Activated T-helper 17 cell treated with anti-CD3 and anti-CD28 coated beads, Interleukin-2, amount 50 U/mL, for 72 hours (primary cell): ENCODE data around the gene ATG5. TPM values are rescaled to one million over a fixed set of nuclear protein-coding genes. Genes with fewer than 3 reads are reported as not detected.
"Not testable (repeated sequence)": the region's sequence is repeated elsewhere in the genome, so short reads cannot be mapped to it uniquely, and the experiment has no call there.

ENCODE experiments used
- ATAC-seq: fragments of 150-1000 bp; cut with Tn5 transposase; replicated peaks from 2 replicates; pipeline ENCODE4 v1.10.0; 2021; ENCODE audit warnings: mild to moderate bottlenecking, moderate library complexity
- H3K27ac Mint-ChIP-seq: one replicate; pipeline ENCODE4 v1.8.0; 2022; ENCODE audit warnings: mixed read lengths
- H3K27me3 Mint-ChIP-seq: one replicate; pipeline ENCODE4 v1.8.0; 2022; ENCODE audit warnings: mixed read lengths
- H3K36me3 Mint-ChIP-seq: one replicate; pipeline ENCODE4 v1.8.0; 2022; ENCODE audit warnings: low read depth, mild to moderate bottlenecking, mixed read lengths
- H3K4me1 Mint-ChIP-seq: one replicate; pipeline ENCODE4 v1.8.0; 2022; ENCODE audit warnings: mixed read lengths
- H3K4me3 Mint-ChIP-seq: one replicate; pipeline ENCODE4 v1.8.0; 2022; ENCODE audit warnings: mild to moderate bottlenecking, mixed read lengths
- H3K9me3 Mint-ChIP-seq: one replicate; pipeline ENCODE4 v1.8.0; 2022; ENCODE audit warnings: mixed read lengths
- total RNA-seq, 2 donors: library from RNA; stranded (reverse); gene quantifications; one replicate each; pipeline ENCODE4 v1.2.3, GENCODE V29; 2022

ATG5 gene
- total RNA-seq, 2 donors from 2014 or later = 24.3 to 47.4 TPM

GRCh38 chr6:106162921-106163320 lies 162.6 kb downstream of the ATG5 start:
- Mint-ChIP-seq H3K27ac (peak overlapping the region; percentile 91), H3K27me3 (no peaks in the 10 kb centered on the region), H3K36me3 (peaks cover 5% of the 10 kb centered on the region), H3K9me3 (no peaks in the 10 kb centered on the region), H3K4me1 (peaks cover 39% of the 10 kb centered on the region), H3K4me3 (peak overlapping the region; percentile 78)
- no peak for ATAC-seq

DNA sequence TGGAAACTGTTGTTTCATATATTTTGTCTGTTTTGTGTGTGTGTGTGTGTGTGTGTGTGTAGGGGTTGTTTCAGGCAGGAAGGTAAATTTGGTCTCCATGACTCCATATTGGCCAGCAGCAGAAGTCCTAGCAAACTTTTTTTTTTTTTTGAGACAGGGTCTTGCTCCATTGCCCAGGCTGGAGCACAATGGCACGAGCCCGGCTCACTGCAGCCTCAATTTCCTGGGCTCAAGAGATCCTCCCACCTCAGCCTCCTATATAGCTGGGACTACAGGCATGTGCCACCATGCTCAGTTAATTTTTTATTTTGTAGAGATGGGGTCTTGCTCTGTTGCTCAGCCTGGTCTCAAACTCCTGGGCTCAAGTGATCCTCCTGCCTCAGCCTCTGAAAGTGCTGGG lies 163.7 kb downstream of the ATG5 start:
- Mint-ChIP-seq H3K36me3 (peaks cover 2% of the 10 kb centered on the region), H3K4me1 (peaks cover 32% of the 10 kb centered on the region), H3K27me3 (no peaks in the 10 kb centered on the region), H3K27ac (no peak overlapping the region), H3K9me3 (no peaks in the 10 kb centered on the region), H3K4me3 (no peak overlapping the region)
- ATAC-seq = no peak

DNA sequence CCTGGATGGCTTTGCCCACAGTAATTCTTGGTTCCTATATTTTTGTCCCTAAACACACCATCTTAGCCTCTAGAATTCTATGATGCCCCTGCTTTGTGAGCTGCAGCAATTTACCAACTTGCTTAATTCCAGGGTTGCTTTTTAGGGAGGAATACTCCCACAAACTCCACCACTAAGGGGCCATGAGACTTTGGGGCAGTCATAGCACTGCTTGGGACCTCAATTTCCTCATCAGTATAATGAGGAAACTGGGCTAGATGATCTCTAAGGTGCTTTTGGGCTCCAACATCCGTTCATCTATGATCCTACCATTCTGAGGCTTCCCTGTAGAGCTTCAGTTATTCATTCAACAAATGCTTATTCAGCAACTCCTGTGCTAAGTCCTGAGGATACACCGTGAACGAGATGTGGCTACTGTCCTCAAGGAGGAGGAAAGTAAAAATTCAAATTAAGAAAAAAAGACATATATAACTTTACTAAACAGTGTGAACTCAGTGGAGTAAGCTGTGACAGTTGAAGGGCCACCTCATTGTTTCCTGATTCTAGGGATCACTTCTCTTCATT lies 164.2 kb downstream of the ATG5 start:
- ATAC-seq = no peak
- Mint-ChIP-seq H3K27me3 (no peaks in the 10 kb centered on the region), H3K36me3 (no peaks in the 10 kb centered on the region), H3K4me1 (peaks cover 29% of the 10 kb centered on the region), H3K9me3 (no peaks in the 10 kb centered on the region), H3K4me3 (no peak overlapping the region), H3K27ac (no peak overlapping the region)

DNA sequence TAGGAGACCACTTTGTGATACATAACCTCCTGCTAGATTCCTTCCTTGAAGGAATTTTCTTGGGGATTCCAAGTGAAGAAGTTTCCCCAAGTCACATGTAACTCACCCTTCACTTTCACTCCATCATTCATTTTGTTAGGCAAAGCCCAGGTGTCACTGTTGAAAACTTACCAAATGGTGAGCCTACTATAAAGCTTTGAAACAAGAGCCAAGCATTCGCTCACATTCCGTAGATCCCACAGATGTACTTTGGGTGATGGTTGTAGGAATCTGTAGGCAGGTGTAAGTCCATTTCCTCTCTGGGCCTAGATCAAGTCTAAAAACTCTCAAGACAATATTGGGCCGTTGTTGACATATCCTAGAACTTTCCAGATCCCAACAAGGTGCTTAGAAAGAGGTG lies 165.4 kb downstream of the ATG5 start:
- Mint-ChIP-seq H3K27ac (no peak overlapping the region), H3K9me3 (no peaks in the 10 kb centered on the region), H3K27me3 (no peaks in the 10 kb centered on the region), H3K36me3 (no peaks in the 10 kb centered on the region), H3K4me1 (peaks cover 23% of the 10 kb centered on the region), H3K4me3 (no peak overlapping the region)
- ATAC-seq = no peak

GRCh38 chr6:106159531-106159940 lies 166.0 kb downstream of the ATG5 start:
- Mint-ChIP-seq H3K9me3 (no peaks in the 10 kb centered on the region), H3K4me1 (peaks cover 20% of the 10 kb centered on the region), H3K36me3 (no peaks in the 10 kb centered on the region), H3K4me3 (no peak overlapping the region), H3K27me3 (no peaks in the 10 kb centered on the region), H3K27ac (no peak overlapping the region)
- ATAC-seq = no peak

- ATAC-seq = no peak
- H3K4me1 Mint-ChIP-seq = peaks cover 14% of the 10 kb centered on the region
- H3K27me3 Mint-ChIP-seq = no peaks in the 10 kb centered on the region
- no peak overlapping the region for H3K4me3 Mint-ChIP-seq
- no peaks in the 10 kb centered on the region for H3K36me3 Mint-ChIP-seq
- H3K27ac Mint-ChIP-seq = no peak overlapping the region
- no peaks in the 10 kb centered on the region for H3K9me3 Mint-ChIP-seq
Observed at GRCh38 chr6:106158816-106159215, 166.7 kb downstream of the ATG5 start.

- ATAC-seq = no peak
- Mint-ChIP-seq H3K36me3 (no peaks in the 10 kb centered on the region), H3K27me3 (no peaks in the 10 kb centered on the region), H3K4me3 (no peak overlapping the region), H3K4me1 (peaks cover 10% of the 10 kb centered on the region), H3K9me3 (peaks cover 8% of the 10 kb centered on the region), H3K27ac (no peak overlapping the region)
Observed at GRCh38 chr6:106156863-106157262, 168.7 kb downstream of the ATG5 start.

- ATAC-seq = no peak
- peaks cover 10% of the 10 kb centered on the region for H3K4me1 Mint-ChIP-seq
- H3K9me3 Mint-ChIP-seq = peaks cover 8% of the 10 kb centered on the region
- no peaks in the 10 kb centered on the region for H3K27me3 Mint-ChIP-seq
- no peaks in the 10 kb centered on the region for H3K36me3 Mint-ChIP-seq
- H3K4me3 Mint-ChIP-seq = no peak overlapping the region
- H3K27ac Mint-ChIP-seq = no peak overlapping the region
Observed at GRCh38 chr6:106156413-106156812, 169.1 kb downstream of the ATG5 start.

DNA sequence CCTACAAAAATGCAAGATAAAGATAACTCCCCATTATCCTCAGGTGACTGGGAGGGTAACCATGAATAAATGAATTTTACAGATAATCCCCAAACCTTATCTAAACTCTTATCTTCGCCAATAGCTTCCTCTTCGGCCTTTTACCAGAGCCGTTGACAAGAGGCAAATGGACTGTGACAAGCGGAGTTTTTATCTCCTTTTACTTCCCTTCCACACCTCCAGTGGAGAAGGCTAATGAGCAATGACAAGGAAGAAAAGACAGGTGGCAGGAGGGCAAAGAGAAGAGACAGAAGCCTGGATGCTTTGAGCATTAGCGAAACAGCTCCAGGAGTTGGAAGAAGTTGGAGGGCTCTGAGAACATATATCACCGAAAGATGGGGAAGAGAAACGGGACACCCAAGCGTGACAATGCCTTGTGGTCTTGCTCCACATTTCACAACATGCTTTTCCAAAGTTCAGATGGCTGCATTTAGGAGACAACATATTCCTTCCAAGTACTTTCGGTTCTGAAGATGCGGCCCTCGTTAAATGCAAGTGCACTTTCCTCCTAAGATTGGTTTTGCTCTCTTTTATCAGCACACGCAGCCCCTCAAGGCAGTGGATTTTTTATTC lies 170.2 kb downstream of the ATG5 start:
- H3K27me3 Mint-ChIP-seq = no peaks in the 10 kb centered on the region
- no peak overlapping the region for H3K4me3 Mint-ChIP-seq
- peak overlapping the region; percentile 39 for H3K27ac Mint-ChIP-seq
- peaks cover 10% of the 10 kb centered on the region for H3K4me1 Mint-ChIP-seq
- no peaks in the 10 kb centered on the region for H3K36me3 Mint-ChIP-seq
- ATAC-seq = no peak
- H3K9me3 Mint-ChIP-seq = peaks cover 8% of the 10 kb centered on the region

GRCh38 chr6:106154326-106154725 lies 171.2 kb downstream of the ATG5 start:
- Mint-ChIP-seq H3K4me1 (peaks cover 16% of the 10 kb centered on the region), H3K27ac (no peak overlapping the region), H3K4me3 (no peak overlapping the region), H3K27me3 (no peaks in the 10 kb centered on the region), H3K9me3 (peaks cover 8% of the 10 kb centered on the region), H3K36me3 (no peaks in the 10 kb centered on the region)
- no peak for ATAC-seq

DNA sequence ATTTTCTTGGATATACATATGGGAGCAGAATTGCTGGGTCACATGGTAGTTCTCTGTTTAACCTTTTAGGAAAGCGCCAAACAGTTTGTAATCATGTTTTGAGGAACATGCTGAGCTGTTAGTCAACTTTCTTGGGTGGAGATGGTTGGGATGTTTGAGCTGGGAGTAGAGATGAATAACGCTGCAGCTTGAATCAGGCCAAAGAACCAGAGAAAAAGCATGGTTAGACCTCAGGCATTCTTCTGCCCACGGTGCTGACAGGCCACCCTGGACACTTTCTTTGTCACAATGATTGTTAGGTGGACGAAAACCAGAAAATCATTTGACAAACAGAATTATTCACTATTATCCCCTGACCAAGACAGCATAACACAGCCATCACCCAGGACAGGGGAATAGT lies 172.6 kb downstream of the ATG5 start:
- Mint-ChIP-seq H3K27me3 (no peaks in the 10 kb centered on the region), H3K4me3 (peak overlapping the region; percentile 48), H3K27ac (no peak overlapping the region), H3K9me3 (peaks cover 8% of the 10 kb centered on the region), H3K4me1 (peaks cover 21% of the 10 kb centered on the region), H3K36me3 (no peaks in the 10 kb centered on the region)
- peak; percentile 16 for ATAC-seq

- not testable (repeated sequence) for H3K27me3 Mint-ChIP-seq, H3K36me3 Mint-ChIP-seq, H3K27ac Mint-ChIP-seq, H3K9me3 Mint-ChIP-seq
- Mint-ChIP-seq H3K4me3 (peak overlapping the region; percentile 48), H3K4me1 (peaks cover 21% of the 10 kb centered on the region)
- peak; percentile 79 for ATAC-seq
Observed at GRCh38 chr6:106152476-106152875, 173.1 kb downstream of the ATG5 start.

DNA sequence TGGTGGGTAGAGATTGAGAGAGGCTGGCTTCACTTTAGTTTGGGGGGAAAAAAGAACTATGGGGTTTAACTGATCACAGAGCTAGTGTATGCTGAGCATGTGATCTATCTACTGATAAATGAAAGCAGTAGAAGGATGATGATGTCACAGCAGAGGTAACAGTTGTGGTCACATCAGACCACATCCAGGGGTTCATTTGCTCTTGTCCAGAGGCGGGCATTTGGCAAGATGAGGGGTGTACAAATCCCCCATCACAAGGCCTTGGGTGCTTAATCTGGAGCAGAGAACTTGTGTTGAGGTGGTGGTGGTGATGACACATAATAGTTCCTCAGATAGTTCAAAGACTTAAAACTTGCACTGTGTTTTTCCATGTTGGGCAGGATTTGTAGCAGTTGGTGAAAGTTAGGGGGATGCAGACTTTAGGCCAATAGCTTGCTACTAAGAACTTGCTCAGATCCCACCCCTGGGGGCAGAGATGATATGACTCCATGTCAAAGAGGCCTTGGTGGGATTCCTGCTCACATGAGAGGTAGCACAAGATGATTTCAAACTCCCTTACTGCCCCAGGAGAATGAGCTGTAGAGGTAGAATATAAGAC lies 176.0 kb downstream of the ATG5 start:
- ATAC-seq = peak; percentile 26

GRCh38 chr6:106147476-106147875 lies 178.1 kb downstream of the ATG5 start:
- H3K27me3 Mint-ChIP-seq = no peaks in the 10 kb centered on the region
- H3K4me1 Mint-ChIP-seq = peaks cover 37% of the 10 kb centered on the region
- H3K36me3 Mint-ChIP-seq = no peaks in the 10 kb centered on the region
- no peak overlapping the region for H3K27ac Mint-ChIP-seq
- peaks cover 3% of the 10 kb centered on the region for H3K9me3 Mint-ChIP-seq
- H3K4me3 Mint-ChIP-seq = no peak overlapping the region
- ATAC-seq = no peak

More for the DNA sequence above, 176.0 kb downstream of the ATG5 start:
- no peaks in the 10 kb centered on the region for H3K27me3 Mint-ChIP-seq
- no peak overlapping the region for H3K27ac Mint-ChIP-seq
- H3K9me3 Mint-ChIP-seq = peaks cover 8% of the 10 kb centered on the region
- peaks cover 37% of the 10 kb centered on the region for H3K4me1 Mint-ChIP-seq
- no peaks in the 10 kb centered on the region for H3K36me3 Mint-ChIP-seq
- no peak overlapping the region for H3K4me3 Mint-ChIP-seq

DNA sequence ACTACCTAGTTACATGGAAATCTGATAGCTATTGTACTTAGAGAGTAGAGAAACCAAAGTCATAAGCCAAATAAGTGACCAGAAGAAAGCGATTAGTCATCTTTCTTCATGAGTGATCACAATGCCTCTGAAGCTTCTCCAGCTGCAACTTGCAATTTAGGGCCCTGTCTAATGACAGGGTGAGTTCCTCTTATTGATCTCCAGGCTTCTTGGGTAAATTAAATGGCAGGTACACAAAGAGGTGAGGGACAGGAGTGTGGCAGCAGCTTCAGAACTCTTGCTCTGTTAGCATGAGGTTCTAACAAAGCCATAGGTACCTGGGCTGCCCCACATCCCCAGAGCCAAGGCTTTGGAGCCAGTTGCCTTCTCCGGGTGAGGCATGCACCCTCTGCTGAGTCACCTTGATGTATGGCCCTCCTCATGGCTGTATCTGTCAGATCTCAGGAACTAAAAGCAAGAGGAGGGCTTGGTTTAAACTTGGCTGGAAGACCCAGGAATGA lies 178.7 kb downstream of the ATG5 start:
- Mint-ChIP-seq H3K9me3 (no peaks in the 10 kb centered on the region), H3K36me3 (no peaks in the 10 kb centered on the region), H3K27ac (peak overlapping the region; percentile 50), H3K4me1 (peaks cover 37% of the 10 kb centered on the region), H3K27me3 (no peaks in the 10 kb centered on the region), H3K4me3 (no peak overlapping the region)
- ATAC-seq = no peak
